DMS114 treated with DMSO at 0.1 percent for 48 hours (cell line): ENCODE data around the gene AFG3L2.

Source experiments
- DNase-seq: peaks from one replicate; lab custom pipeline; 2025; ENCODE audit not compliant: unreplicated experiment; lab: John Stamatoyannopoulos, UW

The AFG3L2 gene

GRCh38 chr18:12362473-12363174 is 14.4 kb downstream of the AFG3L2 start:
- DNase-seq: no peak

GRCh38 chr18:12361770-12362378 is 15.2 kb downstream of the AFG3L2 start:
- DNase-seq: no peak

- DNase-seq: no peak
Measured at GRCh38 chr18:12359515-12359927, 17.5 kb downstream of the AFG3L2 start.

GRCh38 chr18:12352188-12352587 is 24.8 kb downstream of the AFG3L2 start:
- DNase-seq: no peak

GRCh38 chr18:12347895-12348294 is 29.1 kb downstream of the AFG3L2 start:
- DNase-seq: no peak

GRCh38 chr18:12346240-12346565 is 30.8 kb downstream of the AFG3L2 start:
- no peak for DNase-seq

GRCh38 chr18:12345491-12346239 is 31.4 kb downstream of the AFG3L2 start:
- no peak for DNase-seq

GRCh38 chr18:12342661-12343060 is 34.4 kb downstream of the AFG3L2 start:
- no peak for DNase-seq

GRCh38 chr18:12340945-12341660 is 35.9 kb downstream of the AFG3L2 start:
- no peak for DNase-seq

GRCh38 chr18:12338382-12338781 is 38.6 kb downstream of the AFG3L2 start:
- no peak for DNase-seq

- no peak for DNase-seq
Measured at GRCh38 chr18:12336887-12337286, 40.1 kb downstream of the AFG3L2 start.

GRCh38 chr18:12336171-12336613 is 40.8 kb downstream of the AFG3L2 start:
- DNase-seq: no peak

GRCh38 chr18:12335503-12335902 is 41.5 kb downstream of the AFG3L2 start:
- DNase-seq: no peak

- DNase-seq: no peak
Measured at GRCh38 chr18:12334863-12335262, 42.2 kb downstream of the AFG3L2 start.

- no peak for DNase-seq
Measured at GRCh38 chr18:12334366-12334808, 42.6 kb downstream of the AFG3L2 start.

GRCh38 chr18:12333506-12334290 is 43.3 kb downstream of the AFG3L2 start:
- no peak for DNase-seq

GRCh38 chr18:12330766-12331165 is 46.3 kb downstream of the AFG3L2 start:
- no peak for DNase-seq

GRCh38 chr18:12329125-12329698 is 47.8 kb downstream of the AFG3L2 start:
- no peak for DNase-seq

GRCh38 chr18:12328179-12328823 is 48.7 kb downstream of the AFG3L2 start:
- DNase-seq: no peak
